Activated CD4-positive, alpha-beta T cell treated with anti-CD3 and anti-CD28 coated beads, Interleukin-2, Interleukin-6, amounts not matched to agents 100 ng/mL and 50 ng/mL, durations not matched to agents 16 hours and 8 hours (primary cell): ENCODE measurements around the gene ADAMTS17.
"Not testable (repeated sequence)": the region's sequence is repeated elsewhere in the genome, so short reads cannot be mapped to it uniquely, and the experiment has no call there.

Source experiments
- DNase-seq: peaks from one replicate; pipeline ENCODE4 v3.0.0-alpha.2; 2020

The ADAMTS17 gene

GRCh38 chr15:100103828-100104227 lies 237.9 kb downstream of the ADAMTS17 start:
- no peak for DNase-seq

DNA sequence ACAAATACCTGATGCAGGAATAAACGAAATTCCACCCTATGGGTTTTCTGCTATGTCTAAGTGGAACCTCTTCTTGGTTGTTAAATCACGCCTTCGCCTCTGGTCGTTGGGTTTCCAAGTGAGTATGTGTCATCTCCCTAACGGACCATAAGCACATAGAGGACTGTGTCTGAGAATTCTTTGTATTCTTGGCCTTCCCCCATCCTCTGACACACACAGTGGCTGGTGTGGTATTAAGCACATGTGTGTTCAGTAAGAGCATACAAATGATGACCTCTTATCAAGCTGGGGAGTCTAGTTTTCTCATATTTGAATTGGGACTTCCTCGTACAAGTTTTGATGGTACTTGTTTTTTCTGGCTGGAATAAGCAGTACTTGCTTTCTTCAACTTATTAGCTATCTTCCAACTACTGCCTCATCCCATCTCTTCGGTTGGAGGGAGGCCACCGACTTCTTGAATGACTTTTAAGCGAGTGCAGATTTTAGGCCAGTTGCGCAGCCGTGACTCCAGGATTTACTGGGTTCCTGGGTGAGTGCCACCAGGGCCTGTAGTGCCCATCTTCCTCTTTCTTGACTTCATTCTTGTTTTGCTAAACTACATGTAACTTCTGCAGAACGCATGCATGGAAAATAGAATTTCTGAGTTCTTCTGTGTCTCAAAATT lies 240.2 kb downstream of the ADAMTS17 start:
- no peak for DNase-seq

- DNase-seq: no peak
Observed at GRCh38 chr15:100100926-100101325, 240.8 kb downstream of the ADAMTS17 start.

DNA sequence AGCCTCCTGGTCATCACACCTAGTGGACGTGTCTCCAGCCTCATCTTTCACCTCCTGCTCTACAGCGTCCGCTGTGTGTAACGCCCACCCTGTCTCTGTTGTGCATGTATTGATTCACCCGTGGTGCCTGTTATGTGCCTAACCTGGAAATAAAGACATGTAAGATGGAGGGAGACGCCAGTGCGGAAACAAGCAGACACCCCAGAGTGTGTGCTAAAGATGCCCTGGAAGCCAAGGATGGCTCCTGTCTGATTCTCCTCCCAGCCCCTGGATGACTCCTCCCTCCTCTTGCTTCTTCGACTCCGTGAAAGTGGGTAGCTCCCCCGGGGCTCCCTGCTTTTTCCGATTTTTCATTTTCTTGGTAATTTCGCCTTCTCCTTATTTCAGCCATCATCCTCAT lies 241.8 kb downstream of the ADAMTS17 start:
- DNase-seq: no peak

DNA sequence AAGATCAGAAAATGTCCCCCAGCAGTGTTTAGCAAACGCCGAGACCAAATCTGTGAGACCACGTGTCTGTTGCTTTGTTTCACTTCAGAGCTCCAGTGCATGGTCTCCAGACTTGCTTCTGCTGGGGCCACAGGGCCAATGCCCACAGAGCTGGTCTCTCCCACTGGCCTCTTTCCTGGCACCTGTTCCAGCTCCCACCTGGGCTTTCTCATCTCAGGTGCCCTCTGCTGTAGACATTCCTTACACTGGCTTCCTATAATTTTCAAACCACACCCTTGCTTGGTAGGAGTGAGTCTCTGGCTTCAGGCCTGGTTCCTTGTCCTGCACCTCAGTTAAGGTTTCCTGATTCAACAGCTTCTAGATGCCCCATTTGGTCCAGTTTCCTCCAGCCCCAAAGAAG lies 243.1 kb downstream of the ADAMTS17 start:
- no peak for DNase-seq

DNA sequence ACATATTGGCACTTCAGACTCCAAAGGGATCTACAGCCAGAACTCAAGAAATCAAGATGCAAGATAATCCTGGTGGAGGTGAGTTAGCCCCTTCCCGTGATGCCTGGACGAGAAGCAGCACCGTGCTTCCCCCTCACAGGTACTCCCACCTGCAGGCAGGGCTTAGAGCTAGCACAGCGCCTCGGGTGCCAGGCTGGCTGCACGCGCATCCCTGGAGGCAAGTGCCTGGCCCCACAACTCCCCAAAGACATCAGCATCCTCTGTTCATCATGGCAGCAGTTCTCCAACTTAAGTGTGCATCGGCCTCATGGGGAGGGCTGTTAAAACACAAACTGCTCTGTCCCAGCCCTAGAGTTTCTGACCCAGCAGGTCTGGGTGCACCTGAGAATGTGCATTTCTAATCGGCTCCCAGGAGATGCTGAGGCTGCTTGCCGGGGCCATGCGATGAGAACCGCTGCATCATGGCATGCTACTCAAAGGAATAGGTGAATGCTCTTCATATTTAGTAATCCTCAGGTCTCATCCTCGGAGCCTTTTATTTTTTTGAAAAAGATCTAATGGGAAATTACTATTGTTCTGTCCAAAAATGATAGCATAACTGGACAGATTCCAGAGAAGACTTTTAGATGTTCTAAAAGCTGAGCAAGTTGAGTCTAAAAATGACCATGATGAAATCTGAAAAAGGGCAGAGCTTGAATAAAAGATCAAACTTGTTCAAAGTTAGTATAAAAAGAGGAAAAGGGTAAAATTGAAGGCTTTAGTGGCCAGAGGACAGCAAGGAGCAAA lies 244.2 kb downstream of the ADAMTS17 start:
- DNase-seq: no peak

DNA sequence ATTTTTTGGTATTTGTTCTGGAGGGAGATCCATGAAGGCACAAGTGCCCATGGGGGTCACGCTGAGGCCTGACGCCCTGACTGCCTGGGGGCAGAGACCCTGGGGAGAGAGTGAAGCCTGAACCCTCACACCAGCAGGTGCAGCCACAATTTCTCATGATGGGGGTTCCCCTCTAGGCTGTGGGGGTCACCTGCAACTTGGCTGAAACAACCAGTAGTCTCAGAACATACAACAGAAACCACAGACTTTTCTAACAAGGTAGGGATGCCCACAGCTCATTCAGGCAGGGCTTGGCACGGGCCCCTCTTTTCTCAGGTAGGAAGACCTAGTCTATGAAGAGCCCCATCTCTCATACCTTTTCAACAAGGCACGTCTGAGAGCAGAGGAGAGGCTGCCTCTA lies 245.1 kb downstream of the ADAMTS17 start:
- no peak for DNase-seq

GRCh38 chr15:100096248-100096600 lies 245.6 kb downstream of the ADAMTS17 start:
- DNase-seq: no peak

- no peak for DNase-seq
Observed at GRCh38 chr15:100095541-100096247, 246.1 kb downstream of the ADAMTS17 start.

DNA sequence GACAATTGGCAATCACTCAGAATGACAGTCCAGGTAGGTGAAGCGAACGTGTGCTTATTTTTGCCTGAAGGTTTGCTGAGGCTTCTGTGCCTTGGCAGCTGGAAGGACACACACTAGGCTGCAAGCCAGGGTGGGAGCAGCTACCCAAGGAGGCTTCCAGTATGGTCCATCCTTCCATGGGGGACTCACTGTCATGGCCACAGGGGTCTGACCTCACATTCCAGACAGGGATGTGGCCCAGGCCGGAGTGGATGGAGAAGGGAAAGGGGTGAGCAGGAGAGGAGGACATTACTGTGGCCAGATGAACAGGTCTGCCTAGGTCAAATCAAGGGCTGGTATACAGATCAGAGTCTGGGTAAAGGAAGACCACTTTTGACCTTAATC lies 247.7 kb downstream of the ADAMTS17 start:
- no peak for DNase-seq

DNA sequence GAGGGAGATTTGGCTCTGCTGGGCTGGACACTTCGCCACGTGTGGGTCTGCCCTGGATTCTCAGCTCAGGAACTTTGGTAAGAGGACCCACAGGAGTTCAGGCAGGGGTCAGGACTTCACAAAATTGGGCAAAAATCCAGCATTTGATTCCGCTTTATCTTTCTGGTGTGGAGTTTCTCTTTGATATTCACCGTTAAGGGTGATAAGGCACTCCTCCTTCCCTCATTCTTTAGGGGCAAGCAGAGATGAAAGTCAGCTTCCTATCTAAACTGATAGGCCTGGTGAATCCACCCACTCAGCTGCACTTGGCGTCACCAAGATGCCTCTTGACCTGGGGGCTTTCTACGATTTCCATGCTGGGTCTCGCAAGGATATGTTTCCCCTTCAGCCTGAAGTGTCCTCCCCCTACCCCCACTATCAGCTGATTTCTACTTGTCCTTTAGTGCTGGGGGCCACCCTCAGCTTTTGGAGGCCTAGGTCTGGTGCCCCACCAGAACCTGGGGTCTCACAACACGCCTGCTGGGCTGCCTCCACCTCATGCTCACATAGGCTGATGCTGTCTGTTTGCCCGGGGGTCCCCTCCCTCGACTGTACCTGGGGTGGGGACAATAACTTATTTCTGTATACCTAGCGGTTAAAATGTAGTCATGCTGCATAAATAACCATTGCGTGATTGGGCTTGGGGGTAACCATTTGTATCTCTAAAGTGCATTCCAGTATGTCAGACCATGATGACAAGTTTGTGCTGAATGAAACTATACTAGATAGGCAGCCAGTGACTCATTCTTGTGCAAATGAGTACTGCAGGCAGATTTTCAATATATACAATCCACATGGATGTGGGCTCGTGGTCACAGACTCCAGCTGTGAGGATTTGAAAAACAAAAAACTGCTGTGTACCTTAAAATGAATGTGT lies 248.3 kb downstream of the ADAMTS17 start:
- no peak for DNase-seq

DNA sequence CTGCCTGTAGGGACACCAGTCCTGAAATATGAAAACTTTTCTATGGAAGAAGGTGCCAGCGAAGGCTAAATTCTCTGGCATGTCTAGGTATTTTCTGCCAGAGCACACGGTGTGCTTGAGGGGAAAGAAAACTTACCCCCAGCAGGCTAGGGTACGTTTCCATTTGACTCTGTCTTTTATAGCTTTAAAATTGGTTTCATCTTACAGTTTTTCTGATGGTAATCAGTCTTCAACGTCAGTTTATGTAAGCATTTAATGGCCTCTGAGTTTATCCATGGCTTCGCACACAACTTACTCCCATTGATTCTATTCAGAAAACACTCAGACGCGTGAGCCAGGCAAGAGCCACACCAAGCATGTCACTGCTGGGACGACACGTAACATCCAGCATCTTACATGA lies 249.7 kb downstream of the ADAMTS17 start:
- DNase-seq: no peak

DNA sequence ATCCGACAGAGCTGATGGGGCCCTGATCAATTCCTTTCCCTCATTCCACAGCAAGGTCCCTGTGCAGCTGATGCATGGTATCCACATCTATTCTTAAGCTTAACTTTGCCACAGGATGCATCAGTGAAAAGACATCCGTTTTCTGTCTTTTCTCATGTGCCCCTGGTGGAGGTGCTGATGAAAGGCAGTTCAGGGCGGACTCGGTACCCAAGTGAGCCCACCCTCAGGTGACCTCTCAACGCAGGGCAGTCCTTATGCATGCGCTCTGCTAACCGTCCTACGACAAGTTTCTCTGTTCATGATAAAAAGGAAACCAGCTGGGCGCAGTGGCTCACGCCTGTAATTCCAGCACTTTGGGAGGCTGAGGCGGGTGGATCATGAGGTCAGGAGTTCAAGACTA lies 251.4 kb downstream of the ADAMTS17 start:
- DNase-seq: no peak

- not testable (repeated sequence) for DNase-seq
Observed at GRCh38 chr15:100084042-100084821, 257.5 kb downstream of the ADAMTS17 start.

- no peak for DNase-seq
Observed at GRCh38 chr15:100083572-100083971, 258.2 kb downstream of the ADAMTS17 start.

DNA sequence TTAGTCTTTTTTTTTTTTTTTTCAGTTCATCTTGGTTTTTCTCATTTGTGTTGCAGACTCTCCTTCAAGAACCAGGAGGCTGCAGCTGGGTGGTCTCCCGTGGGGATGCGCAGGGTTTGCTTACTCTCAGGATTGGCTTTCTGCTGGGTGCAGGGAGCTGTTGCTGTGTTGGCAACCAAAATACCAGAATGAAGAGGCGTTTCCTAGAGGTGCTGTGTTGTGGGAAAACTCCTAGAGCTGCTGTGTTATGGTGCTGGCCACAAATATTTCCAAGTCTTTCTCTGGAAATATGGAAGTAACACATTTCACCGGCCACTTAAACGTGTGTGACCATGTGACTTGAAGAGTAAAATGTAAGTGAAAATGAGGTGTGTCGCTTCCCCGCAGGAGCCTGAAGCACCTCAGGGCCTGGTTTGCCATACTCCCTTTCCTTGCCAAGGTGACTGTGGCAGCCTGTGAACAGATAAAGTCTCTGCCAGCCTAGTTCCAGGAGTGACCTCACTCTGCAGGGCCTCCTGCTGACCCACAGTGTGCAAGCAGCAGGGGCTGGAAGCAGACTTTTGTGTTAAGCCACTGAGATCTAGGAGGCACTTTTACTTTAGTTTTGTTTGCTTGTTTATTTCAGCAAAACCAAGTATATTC lies 258.9 kb downstream of the ADAMTS17 start:
- DNase-seq: no peak

DNA sequence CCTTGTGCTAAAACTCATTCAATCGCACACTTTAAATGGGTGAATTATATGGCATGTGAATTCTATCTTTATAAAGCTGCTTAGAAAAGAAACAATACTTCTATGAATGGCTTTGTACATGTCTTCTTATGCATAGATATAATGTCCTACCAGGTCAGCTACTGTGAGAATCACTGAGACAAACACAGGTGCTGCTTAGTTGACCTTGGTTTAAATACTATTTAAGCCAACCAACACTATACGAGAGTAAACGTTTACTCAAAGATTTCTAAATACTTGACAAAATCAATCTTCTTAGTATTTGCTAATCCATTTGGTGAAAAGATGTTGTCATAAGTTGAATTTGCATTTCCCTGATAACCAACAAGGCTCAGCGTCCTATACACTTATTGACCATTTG lies 260.3 kb downstream of the ADAMTS17 start:
- no peak for DNase-seq

GRCh38 chr15:100078511-100079220 lies 263.1 kb downstream of the ADAMTS17 start:
- DNase-seq: no peak

- DNase-seq: no peak
Observed at GRCh38 chr15:100075229-100075628, 266.5 kb downstream of the ADAMTS17 start.

- DNase-seq: no peak
Observed at GRCh38 chr15:100073982-100074381, 267.8 kb downstream of the ADAMTS17 start.
